NCI-H146 (cell line): ENCODE measurements around the gene PALLD.

Experiments
- DNase-seq: peaks from one replicate; lab custom pipeline; 2025; lab: John Stamatoyannopoulos, UW

The PALLD gene

DNA sequence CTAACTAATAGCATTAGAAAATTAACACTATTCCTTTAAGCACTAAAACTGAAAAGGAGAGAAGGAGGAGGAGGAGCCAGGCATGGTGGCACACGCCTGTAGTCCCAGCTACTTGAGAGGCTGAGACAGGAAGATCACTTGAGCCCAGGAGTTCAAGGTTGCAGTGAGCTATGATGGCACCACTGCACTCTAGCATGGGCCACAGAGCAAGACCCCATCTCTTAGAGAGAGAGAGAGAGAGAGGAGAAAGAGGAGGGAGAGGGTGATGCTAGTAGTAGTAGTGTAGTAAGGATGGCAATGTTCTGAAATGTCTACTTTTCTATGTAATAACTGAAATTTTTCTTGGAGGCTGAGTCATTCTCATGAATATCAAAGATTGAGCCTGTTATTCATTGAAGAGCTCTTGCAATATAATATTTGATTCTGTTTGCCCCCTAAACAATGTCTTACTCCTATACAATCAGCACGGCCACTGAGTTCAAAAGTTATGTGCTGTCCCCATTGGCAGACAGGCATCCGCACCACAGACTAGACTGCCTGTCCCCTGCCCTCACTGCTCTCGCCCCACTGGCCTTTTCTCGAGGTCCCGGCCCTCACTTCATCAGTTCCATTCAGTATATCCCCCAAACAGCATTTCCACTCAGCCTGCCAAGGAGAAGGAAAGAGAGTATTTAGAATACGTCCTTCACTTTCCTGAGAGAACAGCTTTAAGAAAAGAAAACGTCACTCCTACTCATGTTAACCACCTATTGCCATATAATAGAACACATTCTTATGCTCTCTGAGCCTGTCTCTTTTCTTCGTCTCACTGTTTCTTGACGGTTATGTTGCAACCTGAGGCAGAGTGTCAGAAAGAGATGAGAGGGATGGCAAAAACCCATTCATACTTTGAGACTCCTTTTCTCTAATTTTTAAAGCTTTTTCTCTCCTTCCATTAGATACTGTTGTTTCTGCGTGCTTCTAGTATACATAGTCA, 238.1 kb downstream of the PALLD start:
- DNase-seq = no peak

DNA sequence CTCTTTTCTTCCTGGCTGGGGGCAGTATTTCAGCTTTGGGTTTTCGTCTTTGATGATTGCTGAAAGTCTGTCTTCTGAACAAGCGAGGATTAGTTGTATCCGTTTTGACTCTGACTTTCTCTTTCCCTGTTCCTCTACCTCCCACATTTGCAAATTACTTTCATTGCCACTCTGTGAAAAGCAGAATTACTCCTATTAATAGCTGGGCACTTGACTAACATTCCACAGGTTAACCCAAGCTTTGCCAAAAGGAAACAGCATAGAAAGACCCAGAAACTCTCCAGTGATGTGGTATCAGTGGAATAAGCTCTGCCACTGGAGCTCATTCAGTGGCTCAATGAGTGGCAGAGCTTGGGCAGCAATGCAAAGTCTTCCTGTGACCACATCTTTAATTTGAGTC, 238.9 kb downstream of the PALLD start:
- DNase-seq = no peak

DNA sequence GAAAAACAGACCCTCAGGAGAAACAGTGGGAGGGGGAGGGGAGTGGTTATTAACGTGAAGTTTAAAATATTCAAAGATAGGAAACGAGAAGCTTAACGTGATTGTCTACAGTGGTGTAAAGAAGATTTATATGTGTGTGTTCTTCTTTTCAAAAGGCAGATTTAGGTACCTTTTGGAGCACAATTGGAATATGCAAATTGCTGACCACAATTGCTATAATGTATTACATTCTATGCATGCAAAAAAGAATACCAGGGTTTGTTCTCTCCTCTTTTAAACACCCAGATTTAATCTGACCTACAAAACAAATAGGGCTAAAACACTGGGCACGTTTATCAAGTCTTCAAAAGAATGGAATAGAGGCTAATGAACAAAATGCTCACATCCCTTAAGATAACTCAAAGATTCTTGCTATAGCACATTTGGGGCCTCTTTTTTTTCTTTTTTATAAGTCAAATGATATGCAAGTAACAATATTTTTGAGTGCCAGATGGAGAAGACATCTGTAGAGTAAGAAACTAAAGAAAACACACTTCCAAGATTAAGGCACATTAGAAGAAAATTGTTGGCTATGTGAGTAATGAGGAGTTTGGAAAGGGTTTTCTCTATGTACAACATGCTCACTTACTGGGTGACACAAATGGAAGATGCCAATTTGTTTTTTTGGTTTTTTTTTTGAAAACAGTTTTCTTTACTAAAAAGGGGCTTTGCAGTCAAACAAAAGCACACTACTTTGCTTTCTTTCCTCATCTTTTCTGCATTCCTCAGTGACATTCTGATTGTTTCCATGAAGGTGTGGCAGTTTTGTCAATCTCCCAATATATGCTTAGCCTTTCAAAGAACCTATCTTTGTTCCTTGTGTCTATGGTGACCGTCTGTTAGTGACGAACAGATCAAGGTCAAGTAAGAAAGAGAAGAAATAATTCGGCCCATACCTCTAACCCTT, 240.3 kb downstream of the PALLD start:
- no peak for DNase-seq

DNA sequence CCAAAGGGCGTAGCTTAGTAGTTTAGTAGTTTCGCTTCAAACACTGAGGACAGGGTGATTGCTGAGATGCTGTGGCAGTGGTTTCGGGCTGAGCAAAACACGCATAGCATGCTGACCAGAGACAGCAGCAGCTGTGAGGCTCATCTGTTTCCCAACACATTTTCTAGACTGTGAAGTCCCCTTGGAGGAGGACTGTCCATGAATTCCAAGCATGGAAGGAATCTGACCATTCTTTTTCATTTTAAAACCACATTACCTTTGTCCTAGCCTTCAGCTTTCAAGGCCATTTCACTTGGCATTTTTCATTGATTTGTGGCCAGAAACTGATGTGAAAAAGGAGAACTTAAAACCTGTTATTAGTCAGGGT, 240.9 kb downstream of the PALLD start:
- no peak for DNase-seq

DNA sequence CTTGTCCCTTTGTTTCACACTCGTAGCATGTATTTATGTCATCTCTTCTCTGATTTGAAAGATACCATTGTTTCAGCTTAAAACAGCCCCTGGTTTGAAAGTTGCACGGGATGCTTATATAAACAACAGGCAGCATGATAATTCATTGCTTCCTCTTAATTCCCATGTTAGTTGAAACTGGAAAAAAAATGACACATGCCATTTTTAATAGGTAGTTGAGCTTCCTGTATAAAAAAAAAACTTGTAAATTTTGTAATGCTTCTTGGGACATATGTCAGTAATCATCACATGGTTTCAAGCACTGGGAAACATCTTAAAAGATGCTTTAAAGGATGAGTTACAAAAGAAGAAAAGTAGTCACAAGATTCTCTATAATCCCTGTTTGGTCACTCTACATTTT, 243.0 kb downstream of the PALLD start:
- no peak for DNase-seq

DNA sequence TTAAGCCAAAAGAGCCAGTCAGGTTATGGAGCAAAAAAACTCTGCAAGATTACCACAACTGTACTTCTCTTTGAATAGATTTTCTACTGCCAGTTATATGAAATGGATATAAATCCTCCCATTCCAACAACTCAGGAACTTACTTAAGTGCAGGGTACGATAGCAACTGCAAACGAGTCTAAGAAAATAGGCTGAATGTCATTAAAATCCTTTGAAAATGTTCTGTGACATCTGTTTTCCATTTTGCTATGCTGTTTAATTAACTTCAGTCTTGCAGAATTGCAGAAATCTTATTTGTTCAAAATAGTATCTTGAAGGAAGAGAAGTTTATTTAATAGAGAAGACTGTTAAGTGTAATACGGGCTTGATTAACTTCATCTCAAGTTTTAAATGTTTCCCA, 243.8 kb downstream of the PALLD start:
- DNase-seq = no peak

DNA sequence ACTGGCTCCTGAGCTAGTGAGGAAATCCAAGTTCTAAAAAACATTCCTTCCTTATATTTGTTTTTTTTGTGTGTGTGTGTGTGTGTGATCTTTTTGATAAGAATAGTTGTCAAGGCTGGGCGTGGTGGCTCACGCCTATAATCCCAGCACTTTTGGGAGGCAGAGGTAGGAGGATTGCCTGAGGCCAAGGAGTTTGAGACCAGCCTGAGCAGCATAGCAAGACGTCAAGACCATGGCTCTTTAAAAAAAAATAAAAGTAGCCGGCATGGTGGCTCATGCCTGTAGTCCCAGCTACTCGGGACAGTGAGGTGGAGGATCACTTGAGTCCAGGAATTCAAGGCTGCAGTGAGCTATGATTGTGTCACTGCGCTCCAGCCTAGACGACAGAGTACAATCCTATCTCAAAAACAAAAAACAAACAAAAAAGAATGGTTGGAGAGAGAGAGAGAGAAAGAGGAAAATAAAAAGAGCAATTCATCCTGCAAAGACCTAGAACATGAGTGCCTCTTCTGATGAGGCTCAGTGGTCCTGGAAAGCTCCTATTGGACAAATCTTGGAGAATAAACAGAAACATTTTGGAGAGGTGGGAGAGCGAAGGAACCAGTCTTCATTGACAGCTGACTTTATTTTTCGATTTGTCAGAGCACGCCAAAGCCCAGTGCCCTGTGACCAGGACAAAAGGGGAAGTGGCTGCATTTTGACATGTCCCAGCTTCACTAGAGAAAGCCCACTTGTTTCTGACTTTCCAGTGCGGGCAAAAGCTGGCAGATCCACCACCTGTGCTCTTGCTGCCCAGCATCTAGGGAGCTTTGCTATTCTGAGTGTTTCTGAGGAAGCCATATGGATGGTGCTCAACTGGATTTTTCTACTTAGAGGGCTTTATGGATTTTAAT, 244.7 kb downstream of the PALLD start:
- no peak for DNase-seq

DNA sequence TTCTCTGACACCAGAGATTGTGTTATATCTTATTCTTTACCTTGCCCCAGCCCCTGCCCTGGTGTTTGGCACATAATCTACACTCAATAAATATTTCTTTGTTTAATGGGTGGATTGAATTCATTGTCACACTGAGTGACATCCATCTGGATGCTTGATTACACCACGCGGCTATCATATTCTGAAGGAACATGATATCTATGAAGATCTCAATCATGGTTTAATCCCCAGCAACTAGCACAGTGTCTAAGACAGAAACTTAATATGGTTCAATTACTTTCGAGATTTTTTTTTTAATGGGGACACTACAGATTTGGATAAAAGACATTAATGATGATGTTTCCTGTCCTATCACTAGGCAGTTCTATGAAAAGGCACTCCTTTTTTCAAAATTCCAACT, 246.3 kb downstream of the PALLD start:
- DNase-seq = no peak

DNA sequence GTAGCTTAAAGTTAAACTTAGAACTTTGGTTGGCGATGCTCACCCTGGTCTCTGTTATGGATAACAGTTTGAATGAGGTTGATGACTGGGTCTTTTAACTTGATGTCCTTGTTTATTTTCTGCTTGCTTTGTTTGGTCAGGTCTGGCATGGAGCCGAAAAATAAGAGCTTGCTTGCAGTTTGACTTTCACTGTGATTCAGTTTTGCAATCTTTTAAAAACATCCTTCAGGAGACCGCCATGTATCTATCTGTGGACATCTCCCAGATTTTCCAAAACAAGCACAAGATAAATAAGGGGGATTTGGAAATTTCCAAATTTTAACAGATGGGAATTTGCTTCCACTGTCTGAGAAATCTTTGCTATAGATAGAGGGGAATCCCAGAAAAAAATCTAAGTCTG, 246.7 kb downstream of the PALLD start:
- DNase-seq = no peak

DNA sequence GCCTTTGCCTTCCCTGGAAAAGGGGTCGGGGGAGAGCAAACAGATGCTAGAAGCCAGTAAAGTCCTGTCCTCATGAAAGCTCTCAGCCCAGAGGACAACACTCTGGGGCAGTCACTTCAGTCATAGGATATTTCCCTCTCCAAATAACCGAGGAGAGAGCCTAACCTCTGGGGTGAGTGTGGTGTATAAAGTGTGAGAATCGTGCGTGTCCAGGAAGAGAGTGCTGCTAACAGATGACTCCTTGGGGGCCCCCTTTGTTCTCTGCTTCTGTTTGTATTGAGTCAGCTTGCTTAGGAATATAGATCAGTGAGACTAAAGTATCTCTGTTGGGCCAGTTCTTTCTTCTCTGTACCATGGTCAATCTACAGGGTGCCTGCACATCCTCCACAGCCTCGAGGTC, 247.2 kb downstream of the PALLD start:
- DNase-seq = no peak

DNA sequence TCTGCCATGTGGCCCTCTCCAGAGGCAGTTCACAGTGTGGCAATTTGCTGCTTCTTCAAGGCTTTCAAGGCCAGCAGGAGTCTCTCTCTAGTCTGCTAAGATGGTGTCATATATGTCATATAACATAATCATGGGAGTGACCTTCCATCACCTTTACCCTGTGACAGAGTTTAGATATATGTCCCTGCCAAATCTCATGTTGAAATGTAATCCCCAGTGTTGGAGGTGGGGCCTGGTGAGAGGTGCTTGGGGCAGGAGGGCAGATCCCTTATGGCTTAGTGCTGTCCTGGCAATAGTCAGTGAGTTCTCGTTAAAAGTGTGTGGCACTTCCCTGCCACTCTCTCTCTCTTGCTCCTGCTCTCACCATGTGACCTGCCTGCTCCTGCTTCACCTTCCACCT, 252.0 kb downstream of the PALLD start:
- no peak for DNase-seq

DNA sequence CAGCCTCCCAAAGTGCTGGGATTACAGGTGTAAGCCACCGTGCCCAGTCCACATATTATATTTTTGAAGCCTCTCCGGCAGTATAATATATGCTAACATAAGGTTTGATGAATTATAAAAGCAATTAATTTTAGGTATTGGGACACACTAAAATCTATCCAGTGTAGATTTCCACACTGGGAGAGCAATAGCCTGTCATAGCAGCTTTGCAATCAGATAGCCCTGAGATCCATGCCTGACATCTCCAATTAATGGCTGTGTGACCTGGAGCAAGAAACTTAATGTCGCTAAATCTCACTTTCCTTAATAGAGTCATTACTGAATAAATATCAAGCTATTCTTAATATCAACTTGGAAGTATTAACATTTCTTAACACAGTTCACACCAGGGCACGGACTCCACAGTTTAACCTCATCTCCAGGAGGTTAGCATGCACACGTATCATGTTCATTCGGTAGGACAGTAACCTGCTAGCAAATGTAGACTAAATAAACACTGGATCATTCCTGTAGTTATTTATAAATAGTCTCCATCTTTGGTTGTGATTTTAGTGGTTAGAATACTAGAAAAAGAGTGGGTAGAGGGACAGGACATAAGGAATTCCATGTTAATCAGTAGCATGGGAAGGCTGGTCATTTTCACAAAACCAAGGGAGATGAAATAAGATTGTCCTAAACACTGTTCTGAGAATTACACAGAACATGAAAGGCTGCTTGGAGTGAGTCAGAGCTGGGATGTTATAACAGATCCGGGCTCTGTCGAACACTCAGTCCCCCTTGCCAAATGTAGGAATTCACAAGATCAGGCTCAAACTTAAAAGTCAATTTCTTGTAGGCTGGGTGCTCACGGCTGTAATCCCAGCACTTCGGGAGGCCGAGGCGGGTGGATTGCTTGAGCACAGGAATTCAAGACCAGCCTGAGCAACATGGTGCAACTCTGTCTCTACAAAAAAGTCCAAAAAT, 254.7 kb downstream of the PALLD start:
- DNase-seq = no peak

DNA sequence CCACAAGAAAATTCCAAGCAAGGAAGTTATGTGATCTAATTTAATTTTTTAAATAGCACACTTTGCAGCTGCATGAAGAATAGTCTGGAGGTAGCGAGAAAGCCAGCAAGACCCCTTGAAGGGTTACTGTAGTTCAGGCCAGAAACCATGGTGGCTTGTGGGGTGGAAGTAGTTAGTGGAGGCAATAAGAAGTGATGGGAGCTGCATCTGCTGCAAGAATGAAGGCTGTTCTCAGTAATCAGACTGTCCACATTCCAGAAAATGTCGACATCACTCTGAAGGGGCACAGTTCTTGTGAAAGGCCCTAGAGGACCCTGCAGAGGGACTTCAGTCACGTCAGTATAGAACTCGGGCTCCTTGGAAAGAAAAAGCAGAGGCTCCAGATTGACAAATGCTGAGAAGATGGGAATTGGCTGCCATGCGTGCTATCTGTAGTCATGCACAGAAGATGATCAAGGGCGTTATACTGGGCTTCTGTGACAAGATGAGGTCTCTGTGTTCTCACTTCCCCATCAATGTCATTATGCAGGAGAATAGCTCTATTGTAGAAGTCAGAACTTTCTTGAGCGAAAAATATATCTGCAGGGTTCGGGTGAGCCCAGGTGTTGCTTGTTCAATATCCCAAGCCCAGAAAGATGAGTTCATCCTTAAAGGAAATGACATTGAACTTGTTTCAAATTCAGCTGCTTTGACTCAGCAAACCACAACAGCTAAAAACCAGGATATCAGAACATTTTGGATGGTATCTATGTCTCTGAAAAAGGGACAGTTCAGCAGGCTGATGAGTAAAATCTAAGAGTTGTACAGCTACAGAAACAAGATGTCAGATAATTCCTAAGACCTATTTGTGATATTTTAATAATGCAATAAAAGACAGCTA, 259.0 kb downstream of the PALLD start:
- no peak for DNase-seq

DNA sequence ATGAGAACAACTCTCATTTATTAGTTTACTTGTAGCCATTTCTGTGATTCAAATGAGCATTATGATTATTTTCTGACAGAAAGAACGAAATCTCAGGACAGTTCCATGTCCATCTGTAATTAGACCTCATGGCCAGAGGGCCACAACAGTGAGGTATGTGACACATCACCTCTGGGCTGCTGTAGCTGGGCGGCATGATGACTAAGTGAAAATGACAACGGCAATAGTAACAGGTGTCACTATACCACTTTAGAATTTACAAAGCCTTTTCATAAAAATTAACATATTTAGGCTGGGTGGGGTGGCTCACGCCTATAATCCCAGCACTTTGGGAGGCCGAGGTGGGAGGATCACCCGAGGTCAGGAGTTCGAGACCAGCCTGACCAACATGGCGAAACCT, 260.6 kb downstream of the PALLD start:
- DNase-seq = no peak

DNA sequence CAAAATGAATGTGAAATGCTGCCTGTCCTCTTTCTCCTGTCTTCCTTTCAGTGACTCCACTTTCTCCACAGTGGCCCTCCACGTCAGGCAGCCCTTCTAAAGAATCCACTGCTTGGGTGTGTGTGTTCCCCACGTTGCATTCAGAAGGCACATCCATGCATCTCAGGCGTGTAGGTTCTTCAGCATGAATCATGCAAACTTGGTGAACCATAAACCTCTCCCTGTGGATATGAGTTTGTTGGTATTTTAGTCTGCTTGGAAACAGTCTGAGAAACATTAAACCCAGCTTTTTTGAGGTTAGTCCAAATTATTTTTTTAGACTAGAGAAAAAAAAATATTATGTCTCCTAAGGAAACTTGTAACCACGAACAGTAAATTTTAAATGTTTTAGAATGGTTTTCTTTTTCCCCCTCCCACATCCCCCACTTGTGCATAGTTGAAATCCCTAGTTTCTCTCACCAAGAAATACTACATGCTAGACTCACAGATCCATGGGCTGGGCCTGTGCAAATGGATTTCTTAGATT, 261.6 kb downstream of the PALLD start:
- DNase-seq = no peak

DNA sequence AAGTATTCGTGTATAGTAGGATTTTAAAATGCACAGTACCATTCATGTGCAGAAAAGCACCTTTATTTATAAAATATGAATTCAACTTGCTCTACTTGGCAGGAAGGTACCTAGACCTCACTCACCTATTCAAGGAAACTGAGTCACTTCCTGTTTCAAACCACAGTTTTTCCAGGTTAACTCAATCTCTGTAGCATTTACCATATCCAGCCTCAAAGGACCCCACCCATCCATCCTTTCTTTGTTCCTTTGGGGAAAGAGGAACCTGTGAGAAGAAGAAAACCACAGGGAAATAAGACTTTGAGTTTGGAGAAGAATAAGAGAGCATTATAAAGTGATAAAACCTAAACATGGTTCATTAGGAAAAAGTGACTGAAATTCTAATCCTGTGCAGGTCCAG, 262.5 kb downstream of the PALLD start:
- DNase-seq = no peak

DNA sequence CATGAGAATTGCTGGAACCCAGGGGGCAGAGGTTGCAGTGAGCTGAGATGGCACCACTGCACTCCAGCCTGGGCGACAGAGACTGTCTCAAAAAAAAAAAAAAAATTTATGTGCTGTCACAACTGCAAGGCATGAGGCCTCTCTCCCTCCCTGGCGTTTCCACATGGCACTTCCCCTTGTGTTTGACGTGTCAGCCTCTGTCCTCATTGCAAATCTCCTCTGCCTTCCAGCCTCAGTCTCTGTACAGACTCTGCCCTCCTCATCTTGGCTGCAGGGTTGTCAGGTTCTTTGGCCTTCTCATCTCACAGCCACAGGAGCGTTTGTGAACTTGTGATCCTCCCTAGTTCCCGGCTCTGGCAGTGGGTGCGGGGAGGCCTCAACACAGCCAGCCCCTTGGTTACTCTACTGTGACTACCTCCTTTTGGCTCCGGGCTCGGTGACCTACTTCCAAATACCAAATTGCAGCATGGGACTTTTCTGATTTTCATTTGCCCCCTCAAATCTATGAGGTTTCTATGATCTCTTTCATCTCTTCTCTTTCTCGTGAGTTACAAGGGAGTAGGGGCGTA, 263.2 kb downstream of the PALLD start:
- DNase-seq = no peak

DNA sequence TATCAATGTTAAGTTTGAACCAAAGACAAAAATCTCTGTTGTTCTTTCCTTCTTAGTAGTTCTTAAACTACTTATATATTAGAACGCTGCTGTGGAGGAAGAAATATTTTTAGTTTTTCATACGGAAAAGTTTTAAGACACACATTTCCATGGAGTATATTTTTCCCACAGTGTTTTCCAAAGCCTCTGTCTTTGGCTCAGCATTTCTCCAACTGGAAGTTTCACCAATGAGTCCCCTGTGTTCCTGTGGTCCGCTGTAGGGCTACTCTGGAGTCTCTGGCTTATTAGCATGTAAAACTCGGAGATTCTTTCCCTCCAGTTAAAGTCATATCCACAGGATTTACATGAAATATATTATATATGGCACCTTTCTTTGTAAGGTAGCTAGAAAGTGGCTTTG, 264.2 kb downstream of the PALLD start:
- DNase-seq = no peak

DNA sequence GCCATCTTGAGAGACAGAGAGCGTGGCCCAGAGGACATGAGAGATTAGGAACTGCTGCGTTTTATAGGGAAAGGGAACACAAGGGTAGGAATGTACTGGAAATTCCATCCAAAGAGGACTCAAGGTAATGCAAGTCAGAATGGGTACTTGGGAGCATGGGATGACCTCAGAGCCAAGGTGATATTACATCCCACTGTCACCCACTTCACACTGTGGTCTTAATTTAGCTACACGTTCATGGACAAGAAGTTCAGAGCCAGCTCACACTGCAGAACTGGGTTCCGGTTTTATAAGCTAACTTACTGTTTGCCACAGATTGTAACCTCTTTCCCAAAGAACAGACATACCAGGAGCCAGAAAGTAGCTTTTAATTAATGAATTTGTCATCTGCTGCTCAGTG, 268.5 kb downstream of the PALLD start:
- no peak for DNase-seq
